ENCODE results near the gene COL18A1.

COL18A1 gene

GRCh38 chr21:45403133-45403824 lies 1.7 kb upstream of the COL18A1 start:
- no peak for DNase-seq

DNA sequence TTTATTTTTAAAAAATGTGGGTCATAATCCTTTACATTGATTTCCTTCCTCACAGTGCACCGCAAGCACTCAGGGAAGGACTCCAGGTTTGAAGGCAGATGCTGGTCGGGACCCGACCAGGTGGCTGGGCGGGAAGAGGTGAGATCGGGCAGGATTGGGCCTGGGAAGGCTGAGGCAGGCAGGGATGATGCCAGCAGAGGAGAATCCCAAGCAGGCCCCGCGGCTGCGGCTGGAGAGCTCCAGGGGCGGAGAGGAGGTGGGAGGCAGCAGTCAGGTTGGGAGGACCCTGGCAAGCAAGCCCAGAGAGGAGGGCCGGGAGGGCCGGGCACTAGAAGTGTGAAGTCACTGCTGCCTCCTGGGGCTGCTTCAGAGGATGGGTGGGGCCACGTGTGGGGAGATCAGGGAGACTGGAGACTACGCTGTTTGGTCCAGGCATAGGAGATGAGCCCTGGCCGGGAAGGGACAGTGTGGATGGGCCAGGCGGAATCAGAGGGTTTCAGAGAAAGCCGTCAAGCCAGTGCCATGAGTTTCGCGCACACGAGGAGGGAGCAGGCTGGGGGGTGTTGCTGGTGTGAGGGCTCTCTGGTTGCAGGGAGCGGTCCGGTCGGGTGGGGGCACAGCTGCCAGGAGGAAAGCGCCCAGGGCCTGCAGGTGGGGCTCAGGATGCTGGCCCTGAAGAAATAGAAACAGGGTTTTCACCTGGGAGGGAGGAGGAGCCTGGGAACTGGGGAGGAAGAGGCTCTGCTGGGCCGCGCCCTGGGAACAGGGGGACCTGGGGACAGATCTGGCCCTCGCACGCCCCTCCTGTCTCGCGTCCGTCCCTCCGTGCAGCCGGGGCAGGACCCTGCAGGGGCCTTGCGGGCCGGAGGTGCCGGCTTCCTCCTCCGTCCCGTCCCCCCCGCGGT lies 888 bp upstream of the COL18A1 start:
- no peak for DNase-seq

DNA sequence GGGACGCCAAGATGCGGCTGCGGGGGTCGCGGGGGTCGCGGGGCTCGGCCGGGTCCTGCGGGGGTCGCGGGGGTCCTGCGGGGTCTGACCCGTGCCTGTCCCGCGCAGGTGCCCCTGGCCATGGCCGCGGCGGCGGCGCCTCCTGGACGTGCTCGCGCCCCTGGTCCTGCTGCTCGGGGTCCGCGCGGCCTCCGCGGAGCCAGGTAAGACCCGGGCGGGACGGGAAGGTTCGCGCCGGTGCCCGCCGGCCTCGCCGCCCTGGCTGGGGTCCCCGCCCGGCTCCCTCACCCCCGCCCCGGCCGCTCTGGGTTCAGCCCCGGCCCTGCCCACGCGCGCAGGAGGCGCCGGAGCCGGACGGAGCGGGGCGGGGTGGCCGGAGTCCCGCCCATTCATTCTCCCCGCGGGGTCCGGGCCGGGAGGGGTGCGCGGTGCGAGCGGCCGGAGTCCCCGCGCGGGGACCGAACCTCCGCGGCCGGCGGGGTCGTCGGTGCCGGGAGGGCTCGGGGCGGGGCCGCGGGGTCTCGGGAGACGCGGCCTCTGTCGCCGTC lies 380 bp downstream of the COL18A1 start:
- DNase-seq: no peak

GRCh38 chr21:45405819-45406762 lies 1.1 kb downstream of the COL18A1 start:
- no peak for DNase-seq

DNA sequence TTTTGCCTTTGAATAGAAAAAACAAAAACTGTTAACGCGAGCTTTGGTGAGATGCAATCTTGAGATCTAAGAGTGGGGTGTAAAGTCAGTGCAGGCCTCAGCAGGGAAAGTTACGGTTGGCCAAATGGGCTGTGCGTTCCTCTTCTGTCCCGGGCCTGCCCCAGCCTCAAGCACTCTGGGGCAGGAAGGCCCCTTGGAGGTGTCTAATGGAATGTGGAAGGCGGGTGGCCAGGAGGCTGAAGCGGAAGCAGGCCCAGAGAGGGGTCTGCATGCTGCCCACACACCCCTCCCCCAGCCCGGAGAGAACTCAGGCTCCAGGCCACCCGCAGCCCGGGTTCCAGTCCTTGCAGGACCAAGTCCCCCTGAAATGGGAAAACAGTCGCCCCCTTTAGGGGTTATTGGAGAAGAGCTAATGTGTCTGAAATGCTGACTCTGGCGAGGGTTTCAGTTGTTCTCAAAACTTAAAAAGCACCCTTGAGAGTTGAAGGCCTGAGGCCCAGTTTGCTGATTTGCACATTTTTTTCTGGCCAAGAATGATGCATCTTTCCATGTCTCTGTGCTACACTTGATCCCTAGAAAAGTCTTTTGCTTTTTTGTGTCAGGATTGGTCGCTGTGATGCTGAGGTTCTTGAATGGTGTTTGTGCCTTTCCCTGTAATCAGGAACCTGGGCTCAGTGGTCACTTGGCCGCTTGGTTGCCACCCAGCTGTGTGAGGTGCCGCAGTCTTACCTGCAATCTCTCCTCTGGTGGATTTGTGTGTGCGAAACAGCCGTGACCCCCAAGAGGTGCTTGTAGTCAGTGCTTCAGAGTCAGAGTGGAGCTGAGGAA lies 2.0 kb downstream of the COL18A1 start:
- no peak for DNase-seq

DNA sequence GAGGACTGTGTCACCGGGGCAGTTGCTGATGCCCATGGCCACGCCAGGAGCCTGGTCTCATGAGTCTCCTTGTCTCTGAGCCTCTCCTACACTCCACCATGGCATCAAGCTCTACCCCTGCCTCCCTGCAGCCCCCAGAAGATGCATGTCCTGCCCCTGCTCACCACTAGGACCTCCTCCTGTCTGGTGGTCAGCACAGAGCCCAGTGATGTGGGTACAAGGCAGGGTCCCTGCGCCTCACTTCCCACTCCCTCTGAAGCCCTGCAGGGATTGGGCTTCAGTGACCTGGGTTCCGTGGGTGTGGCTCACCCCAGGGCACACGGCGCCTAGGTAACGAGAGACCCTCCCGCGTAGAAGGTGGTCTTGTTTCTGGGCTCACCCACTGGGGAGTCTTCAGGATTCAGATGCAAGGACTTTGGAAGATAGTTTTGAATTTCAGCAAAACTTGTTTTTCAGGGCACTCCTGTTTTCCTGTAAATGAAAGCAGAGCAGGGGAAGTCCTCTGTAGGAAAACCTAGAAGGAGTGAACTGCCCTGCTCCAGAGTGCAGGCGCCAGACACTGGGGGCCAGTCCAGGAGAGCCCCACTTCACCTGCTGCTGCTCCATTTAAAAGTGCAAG lies 2.8 kb downstream of the COL18A1 start:
- no peak for DNase-seq

- no peak for DNase-seq
Observed at GRCh38 chr21:45408271-45408791, 3.4 kb downstream of the COL18A1 start.

GRCh38 chr21:45408801-45409261 lies 3.9 kb downstream of the COL18A1 start:
- no peak for DNase-seq

DNA sequence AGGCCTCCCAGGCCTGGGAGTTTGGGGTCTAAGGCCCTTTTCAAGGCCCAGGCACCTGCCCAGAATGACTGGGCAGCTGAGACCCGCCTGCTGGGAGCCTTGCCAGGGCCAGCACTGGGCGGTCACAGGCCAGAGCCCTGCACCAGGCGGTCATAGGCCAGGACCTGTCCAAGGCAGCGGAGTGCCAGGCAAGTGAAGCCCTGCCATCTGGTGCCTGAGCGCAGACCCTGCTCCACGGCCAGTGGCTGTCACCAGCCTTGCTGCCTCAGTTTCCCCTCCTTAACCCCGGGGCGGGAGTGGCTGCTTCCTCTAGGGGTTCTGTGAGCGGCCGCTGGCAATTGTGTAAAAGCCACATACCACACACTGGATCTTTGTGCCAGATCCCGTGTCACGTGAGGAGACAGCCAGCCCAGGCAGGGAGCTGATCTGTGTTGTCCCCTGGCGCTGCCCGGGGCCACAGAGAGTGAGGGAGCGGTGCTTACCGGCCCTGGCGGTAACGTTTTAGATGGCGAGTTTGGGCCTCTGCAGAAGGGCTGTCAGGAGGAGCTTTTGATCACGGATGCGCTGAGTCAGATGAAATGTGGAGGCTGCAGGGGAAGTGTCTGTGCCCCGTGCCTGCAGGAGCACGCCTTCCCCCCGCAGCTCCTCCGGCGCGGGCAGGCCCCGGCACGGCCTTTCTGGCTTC lies 4.6 kb downstream of the COL18A1 start:
- DNase-seq: no peak

DNA sequence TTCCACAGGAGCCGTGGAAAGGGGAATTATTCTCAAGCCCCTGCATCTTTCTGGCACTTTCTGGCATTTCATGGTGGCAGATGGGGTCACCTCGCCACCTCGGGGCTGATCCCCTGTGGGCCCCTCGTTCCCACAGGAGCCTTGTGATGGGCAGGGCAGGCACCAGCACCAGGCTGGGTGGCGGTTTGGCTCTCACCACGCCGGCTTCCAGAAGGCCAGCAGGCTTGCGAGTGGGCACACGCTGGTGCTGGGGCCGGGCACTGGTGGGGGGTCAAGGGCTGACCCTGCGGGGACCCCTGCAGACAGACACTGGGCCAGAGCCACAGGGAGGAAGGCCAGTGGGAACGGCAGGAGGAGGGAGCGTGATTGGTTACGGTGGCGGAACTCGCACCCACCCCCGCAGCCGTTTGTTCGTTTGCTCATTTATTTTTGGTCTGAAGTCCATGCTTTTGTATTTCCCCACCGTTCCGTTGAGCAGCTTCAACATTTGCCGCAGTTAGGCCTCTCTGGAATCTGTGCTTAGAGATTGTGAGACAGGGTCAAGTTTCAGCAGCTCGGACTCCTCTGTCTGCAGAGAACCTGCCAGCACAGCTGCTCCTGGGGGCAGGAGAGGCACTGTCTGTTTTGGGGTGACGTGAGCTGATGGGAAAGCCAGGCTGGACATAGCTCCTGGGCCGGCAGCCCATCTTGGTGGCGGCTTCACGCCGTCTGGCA lies 5.3 kb downstream of the COL18A1 start:
- no peak for DNase-seq

GRCh38 chr21:45410865-45411809 lies 6.2 kb downstream of the COL18A1 start:
- DNase-seq: no peak

DNA sequence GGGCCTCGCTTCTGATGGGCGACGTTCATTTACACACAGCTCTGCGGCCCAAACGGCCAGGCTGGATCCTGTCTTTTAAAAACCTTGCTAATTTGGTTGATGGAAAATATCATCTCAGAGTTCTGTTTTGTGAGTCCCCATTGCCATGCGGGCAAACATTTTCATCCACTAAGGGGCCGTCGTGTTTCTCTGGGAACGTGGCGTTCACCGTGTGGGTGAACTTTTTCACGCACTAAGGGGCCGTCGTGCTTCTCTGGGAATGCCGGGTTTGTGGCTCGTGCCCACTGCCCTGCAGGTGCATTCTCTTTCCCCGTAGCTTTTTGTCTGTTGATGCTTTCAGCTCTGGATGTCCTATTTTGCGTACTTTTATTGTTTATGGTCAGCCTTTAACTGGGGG lies 6.8 kb downstream of the COL18A1 start:
- DNase-seq: no peak

GRCh38 chr21:45412491-45412890 lies 7.5 kb downstream of the COL18A1 start:
- no peak for DNase-seq

- no peak for DNase-seq
Observed at GRCh38 chr21:45412909-45413611, 8.1 kb downstream of the COL18A1 start.

DNA sequence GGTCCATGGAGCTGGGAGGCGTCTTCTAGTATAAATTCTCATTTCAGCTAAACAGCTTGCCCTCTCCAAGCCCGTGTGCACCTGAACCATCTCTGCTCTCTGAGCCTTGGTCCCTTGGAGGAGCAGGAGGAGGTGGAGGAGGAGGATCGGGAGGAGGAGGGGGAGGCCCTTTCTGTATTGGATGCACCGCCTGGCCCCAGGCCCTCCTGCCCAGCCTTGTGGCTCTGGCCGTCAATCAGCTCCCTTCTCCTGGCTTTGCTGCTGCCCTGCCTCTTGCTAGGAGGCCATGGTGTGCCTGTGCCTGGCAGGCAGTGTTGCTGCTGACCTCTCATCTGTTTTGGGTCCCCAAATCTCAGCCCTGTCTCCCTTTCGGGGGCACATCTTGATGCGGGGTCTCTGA lies 9.0 kb downstream of the COL18A1 start:
- no peak for DNase-seq

DNA sequence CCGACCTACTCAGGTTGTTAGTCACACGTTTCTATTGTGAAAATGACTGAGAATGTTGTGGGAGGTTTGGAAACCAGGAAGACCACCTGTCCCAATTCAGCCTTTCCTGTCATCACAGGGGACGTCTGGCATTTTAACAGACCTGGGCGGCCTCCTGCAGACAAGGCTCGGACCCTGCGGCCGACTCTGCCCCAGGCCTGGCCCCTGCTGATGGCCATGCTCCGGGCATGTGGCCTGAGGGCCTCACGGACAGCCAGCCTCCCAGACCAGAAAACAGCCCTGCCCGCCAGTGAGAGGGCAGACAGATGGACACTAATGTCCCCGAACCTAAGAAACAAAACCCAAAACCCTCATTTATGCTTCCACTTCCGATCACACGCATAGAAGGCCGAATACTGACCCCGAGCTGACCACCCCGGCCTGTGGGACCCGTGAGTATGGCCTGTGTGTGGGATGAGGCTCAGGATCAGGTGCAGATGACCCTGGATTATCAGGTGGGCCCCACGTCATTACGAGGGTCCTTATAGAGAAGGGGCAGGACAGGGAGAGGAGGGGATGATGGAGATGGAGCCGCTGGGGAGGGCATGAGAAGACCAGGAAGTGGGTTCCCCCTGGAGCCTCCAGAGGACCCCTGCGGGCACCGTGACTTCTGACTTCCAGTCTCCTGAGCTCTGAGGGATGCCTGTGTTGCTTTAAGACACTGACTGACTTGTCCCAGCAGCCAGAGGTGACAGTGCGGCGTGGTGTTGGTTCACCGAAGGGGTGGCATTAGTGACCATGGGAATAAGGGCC lies 9.6 kb downstream of the COL18A1 start:
- no peak for DNase-seq

Data from CD4-positive, alpha-beta T cell treated with Interleukin-15 for 1 hour (primary cell).